Chondrocyte (in vitro differentiated cells): ENCODE results near the gene DLL1. TPM values are rescaled to one million over a fixed set of nuclear protein-coding genes. Genes with fewer than 3 reads are reported as not detected.

Source experiments
- DNase-seq: peaks from one replicate; pipeline ENCODE4 v3.0.0; 2021; ENCODE audit warnings: mixed read lengths, low spot score
- H3K27ac Mint-ChIP-seq: one replicate; pipeline ENCODE4 v1.8.0; 2021; ENCODE audit warnings: mild to moderate bottlenecking, moderate library complexity, mixed read lengths; ENCODE audit not compliant: unreplicated experiment
- H3K27me3 Mint-ChIP-seq: 2 replicates; pipeline ENCODE4 v1.8.0; 2021; ENCODE audit warnings: low read depth, mixed read lengths
- H3K36me3 Mint-ChIP-seq: 2 replicates; pipeline ENCODE4 v1.8.0; 2021; ENCODE audit warnings: low read depth, mixed read lengths
- H3K4me1 Mint-ChIP-seq: 2 replicates; pipeline ENCODE4 v1.8.0; 2021; ENCODE audit warnings: low read depth, mild to moderate bottlenecking, mixed read lengths
- H3K4me3 Mint-ChIP-seq: one replicate; pipeline ENCODE4 v1.8.0; 2021; ENCODE audit warnings: mild to moderate bottlenecking, moderate library complexity, mixed read lengths; ENCODE audit not compliant: unreplicated experiment
- H3K9me3 Mint-ChIP-seq: 2 replicates; pipeline ENCODE4 v1.8.0; 2021; ENCODE audit warnings: low read depth, mixed read lengths
- total RNA-seq: library from RNA; stranded (reverse); gene quantifications from 3 replicates; pipeline ENCODE4 v1.2.1, GENCODE V29; 2021
- TF ChIP-seq, protein P1 (sequence below): fragments of 200-600 bp; sonication (generic); IDR thresholded peaks from 2 replicates; pipeline ENCODE4 v1.5.0; 2021; ENCODE audit warnings: antibody characterized with exemption, mild to moderate bottlenecking, moderate library complexity

The DLL1 gene
- total RNA-seq, 1 donor from 2014 or later = 0.35 TPM

DNA sequence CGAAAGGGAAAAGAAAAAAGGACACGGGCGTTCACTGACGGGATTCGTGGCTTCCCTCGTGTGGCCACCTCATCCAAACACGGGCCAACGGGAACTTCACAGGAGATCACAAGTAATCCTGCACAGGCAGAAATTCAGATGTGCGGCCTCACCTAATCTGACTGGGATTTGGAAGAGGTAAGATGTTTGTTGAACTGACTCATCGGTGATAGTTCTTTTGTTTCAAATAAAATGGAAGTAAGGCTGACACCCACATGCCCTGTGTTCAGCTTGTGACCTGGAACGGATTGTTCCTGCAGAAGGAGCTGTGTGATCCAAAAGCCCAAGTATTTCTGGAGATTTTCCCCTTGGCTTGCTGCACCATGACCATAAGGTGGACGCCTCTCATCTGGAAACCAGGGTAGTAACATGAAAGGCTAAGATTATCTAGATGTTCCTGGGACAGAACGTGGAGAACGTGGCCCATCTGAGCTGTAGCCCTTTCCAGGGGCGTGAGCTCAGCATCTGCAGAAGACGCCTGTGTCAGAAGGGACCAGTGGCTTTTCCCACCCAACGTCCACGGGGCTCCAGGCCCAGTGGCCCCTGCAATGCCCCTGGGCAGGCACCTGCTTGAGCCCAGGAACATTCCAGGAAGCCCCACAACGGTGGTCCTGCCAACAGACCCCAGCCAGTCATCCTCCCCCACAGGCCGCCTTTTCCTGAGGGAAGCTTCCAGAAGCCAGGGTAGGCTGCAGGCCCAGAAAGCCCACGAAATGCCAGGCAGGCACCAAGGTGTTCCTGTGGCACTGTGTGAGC, 39.7 kb downstream of the DLL1 start:
- Mint-ChIP-seq H3K27ac (no peak overlapping the region), H3K36me3 (no peaks in the 10 kb centered on the region), H3K27me3 (peaks cover 38% of the 10 kb centered on the region), H3K9me3 (no peaks in the 10 kb centered on the region), H3K4me1 (no peaks in the 10 kb centered on the region), H3K4me3 (no peak overlapping the region)
- TF ChIP-seq, protein P1, sequence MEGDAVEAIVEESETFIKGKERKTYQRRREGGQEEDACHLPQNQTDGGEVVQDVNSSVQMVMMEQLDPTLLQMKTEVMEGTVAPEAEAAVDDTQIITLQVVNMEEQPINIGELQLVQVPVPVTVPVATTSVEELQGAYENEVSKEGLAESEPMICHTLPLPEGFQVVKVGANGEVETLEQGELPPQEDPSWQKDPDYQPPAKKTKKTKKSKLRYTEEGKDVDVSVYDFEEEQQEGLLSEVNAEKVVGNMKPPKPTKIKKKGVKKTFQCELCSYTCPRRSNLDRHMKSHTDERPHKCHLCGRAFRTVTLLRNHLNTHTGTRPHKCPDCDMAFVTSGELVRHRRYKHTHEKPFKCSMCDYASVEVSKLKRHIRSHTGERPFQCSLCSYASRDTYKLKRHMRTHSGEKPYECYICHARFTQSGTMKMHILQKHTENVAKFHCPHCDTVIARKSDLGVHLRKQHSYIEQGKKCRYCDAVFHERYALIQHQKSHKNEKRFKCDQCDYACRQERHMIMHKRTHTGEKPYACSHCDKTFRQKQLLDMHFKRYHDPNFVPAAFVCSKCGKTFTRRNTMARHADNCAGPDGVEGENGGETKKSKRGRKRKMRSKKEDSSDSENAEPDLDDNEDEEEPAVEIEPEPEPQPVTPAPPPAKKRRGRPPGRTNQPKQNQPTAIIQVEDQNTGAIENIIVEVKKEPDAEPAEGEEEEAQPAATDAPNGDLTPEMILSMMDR = no peak
- DNase-seq = no peak

- no peak for DNase-seq
- Mint-ChIP-seq H3K36me3 (no peaks in the 10 kb centered on the region), H3K9me3 (no peaks in the 10 kb centered on the region), H3K4me1 (no peaks in the 10 kb centered on the region), H3K27me3 (peaks cover 38% of the 10 kb centered on the region), H3K27ac (no peak overlapping the region), H3K4me3 (no peak overlapping the region)
- TF ChIP-seq, protein P1 = no peak
Measured at GRCh38 chr6:170250455-170250854, 40.4 kb downstream of the DLL1 start.

DNA sequence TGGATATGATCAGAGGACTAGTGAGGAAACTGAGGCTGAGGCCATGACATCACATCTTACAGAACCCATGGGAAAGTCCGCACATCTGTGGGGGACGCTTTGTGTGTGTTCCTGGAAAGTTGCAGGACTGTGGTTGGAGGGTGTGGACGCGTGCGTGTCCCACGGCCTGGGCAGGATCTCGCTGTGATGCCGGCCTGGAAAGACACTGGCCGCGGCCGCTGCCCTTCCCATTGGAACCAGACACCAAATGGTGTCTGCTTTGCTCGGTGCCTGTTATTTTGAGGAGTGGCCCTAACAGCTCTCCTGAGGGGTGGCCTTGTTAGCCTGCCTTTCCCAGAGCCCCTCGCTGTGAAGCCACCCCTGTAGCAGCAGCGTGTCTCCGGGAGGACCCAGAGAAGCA, 41.1 kb downstream of the DLL1 start:
- TF ChIP-seq, protein P1 = no peak
- Mint-ChIP-seq H3K36me3 (no peaks in the 10 kb centered on the region), H3K9me3 (no peaks in the 10 kb centered on the region), H3K4me1 (no peaks in the 10 kb centered on the region), H3K27ac (no peak overlapping the region), H3K4me3 (no peak overlapping the region), H3K27me3 (peaks cover 40% of the 10 kb centered on the region)
- DNase-seq = no peak

- Mint-ChIP-seq H3K4me1 (peaks cover 2% of the 10 kb centered on the region), H3K36me3 (no peaks in the 10 kb centered on the region)
Measured at GRCh38 chr6:170248861-170249600, 41.8 kb downstream of the DLL1 start.

More at GRCh38 chr6:170248861-170249600, 41.8 kb downstream of the DLL1 start:
- Mint-ChIP-seq H3K4me3 (no peak overlapping the region), H3K27ac (no peak overlapping the region), H3K9me3 (no peaks in the 10 kb centered on the region), H3K27me3 (peaks cover 41% of the 10 kb centered on the region)
- DNase-seq = no peak
- TF ChIP-seq, protein P1 = no peak
